ENCODE results near the gene CD109.
"Not testable (repeated sequence)": the region's sequence is repeated elsewhere in the genome, so short reads cannot be mapped to it uniquely, and the experiment has no call there.

Gene CD109

DNA sequence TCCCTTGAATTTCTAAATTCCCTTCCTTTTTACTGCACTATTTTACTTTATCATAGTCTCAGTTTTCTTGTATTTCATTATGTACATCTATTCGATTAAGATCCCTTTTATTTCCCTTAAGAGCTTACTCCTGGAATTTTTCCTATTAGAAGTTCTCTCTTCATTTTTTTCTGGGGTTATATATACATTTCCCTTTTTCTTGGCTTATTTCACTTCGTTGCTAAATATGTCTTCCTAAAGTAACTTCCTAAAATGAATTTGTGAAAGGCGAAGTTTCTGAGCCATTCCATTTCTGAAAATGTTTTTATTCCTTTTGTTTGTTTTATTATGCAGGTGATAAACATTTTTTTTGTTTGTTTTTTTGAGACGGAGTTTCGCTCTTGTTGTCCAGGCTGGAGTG, 5.9 kb upstream of the CD109 start:
- no peak for DNase-seq

GRCh38 chr6:73691512-73691911, 4.5 kb upstream of the CD109 start:
- DNase-seq: no peak

GRCh38 chr6:73694711-73695411, 1.1 kb upstream of the CD109 start:
- DNase-seq: no peak

DNA sequence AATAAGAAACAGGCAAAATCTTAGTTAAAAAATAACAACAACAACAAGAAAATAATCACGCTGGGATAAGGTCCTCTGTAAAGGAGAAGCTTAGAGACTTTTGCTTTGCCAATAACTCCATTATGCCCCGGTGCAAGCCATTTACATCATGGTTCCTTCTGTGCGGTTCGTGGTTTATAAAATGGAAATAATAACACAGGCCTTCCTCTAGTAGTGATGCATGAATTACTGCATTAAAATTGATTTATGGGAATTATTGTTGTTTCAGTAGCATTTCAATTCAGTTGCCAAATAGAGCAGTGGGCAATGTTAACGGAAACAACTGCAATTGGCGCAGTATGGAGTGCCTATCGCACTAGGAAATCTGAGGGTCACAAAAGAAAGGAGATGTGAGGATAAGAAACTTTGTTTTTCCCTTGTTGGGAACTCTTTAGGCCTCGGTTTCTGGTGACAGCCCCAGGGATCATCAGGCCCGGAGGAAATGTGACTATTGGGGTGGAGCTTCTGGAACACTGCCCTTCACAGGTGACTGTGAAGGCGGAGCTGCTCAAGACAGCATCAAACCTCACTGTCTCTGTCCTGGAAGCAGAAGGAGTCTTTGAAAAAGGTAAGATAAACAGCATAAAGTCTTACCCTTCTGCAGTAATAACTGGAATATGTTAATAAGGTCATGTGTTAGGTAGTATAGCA, 1.1 kb downstream of the CD109 start:
- DNase-seq: no peak

- DNase-seq: no peak
These were observed 3.9 kb downstream of the CD109 start for GRCh38 chr6:73699676-73700459.

GRCh38 chr6:73702444-73702843, 6.4 kb downstream of the CD109 start:
- no peak for DNase-seq

DNA sequence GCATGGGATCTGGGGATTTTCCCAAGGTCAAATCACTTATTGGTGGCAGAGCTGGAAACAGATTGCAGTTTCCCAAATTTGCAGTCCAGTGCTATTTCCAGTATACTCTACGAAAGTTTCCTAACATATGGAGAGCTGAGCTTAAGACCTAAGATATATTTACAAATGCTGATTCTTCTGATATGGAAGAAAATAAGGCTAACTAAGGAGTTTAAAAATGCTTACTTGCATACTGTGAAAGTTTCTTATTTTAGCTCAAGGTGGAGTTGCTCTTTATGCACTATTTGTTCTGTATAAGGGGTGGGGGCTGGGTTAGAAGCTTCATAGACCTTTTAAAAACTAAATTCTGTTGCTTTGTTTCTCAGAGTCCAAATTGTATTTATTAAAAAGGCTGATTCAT, 7.5 kb downstream of the CD109 start:
- DNase-seq: no peak

DNA sequence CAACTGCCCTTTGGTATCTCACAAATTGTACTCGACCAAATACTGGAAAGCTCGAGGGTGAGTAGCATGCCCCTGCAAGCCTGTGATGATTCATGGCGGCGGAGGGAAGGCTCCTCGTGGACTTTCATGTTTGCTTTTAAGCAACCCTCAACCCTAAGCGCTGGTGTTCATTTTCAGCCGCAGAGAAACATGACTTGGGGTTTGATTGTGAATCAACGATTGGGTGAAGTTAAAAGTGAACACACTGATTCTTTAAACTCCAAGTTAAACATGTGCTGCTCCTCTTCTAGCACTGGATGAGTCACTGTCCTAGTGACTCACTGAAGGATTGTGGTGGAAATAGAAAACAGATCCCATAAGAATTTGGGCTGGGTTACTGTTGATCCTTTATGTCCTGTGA, 8.3 kb downstream of the CD109 start:
- DNase-seq: no peak

GRCh38 chr6:73704798-73705197, 8.8 kb downstream of the CD109 start:
- no peak for DNase-seq

- no peak for DNase-seq
These were observed 11.0 kb downstream of the CD109 start for GRCh38 chr6:73706971-73707370.

DNA sequence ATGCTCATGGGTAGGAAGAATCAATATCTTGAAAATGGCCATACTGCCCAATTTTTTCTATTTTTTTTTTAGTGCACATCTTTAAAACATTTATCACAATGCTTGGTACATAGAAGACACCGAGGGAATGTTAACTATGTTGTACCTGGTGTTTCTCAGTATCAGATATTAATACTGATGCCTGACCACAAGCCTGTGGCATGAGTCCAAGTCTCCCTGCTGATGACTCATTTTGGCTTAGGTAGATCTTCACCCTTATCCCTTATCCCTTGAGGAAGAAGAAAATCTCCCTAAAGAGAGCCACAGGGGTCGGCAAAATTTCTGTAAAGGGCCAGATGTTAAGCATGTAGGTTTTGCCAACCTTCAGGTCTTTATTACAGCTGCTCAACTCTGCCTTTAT, 14.5 kb downstream of the CD109 start:
- DNase-seq: no peak

GRCh38 chr6:73710948-73711347, 14.9 kb downstream of the CD109 start:
- no peak for DNase-seq

- no peak for DNase-seq
These were observed 16.7 kb downstream of the CD109 start for GRCh38 chr6:73712535-73713173.

DNA sequence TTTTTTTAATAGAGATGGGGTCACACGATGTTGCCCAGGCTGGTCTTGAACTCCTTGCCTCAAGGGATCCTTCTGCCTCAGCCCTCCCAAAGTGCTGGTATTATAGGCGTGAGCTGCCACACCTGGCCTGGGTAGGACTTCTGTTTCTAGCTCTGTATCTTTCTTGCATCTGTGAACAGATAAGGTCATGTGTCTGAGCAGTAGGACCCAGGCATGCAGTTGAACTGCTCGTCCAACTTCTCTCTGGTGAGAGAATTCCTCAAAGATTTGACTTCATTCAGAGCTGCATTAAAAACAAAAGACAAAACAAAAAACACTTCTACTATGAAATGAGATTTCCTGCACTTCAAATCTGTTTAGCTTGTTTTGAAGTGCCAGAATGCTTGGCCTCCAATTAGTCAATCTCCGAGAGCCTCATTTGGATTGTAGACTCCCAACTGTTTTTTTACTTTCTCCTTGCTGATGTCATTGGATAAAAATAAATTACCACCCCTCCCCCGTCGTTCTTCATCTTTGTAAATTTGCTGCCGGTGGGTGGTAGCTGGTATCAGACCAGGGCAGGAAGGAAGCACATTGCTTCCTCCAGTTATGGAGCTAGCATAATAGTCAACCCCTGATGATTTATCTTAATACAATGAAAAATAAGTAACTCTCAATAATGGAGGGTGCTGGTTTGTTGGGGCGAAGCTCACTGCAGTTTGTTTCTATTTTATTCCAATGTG, 17.6 kb downstream of the CD109 start:
- DNase-seq: no peak

DNA sequence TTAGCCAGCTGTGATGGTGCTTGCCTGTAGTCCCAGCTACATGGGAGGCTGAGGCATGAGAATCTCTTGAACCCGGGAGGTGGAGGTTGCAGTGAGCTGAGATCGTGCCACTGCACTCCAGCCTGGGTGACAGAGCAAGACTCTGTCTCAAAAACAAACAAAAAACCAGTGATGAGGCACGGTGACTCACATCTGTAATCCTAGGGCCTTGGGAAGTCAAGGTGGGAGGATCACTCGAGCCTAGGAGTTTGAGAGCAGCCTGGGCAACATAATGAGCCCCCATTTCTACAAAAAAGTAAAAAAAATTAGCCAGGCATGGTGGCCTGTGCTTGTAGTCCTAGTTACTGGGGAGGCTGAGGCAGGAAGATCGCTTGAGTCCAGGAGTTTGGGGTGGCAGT, 19.1 kb downstream of the CD109 start:
- DNase-seq: not testable (repeated sequence)

- DNase-seq: no peak
These were observed 23.0 kb downstream of the CD109 start for GRCh38 chr6:73719046-73719445.

DNA sequence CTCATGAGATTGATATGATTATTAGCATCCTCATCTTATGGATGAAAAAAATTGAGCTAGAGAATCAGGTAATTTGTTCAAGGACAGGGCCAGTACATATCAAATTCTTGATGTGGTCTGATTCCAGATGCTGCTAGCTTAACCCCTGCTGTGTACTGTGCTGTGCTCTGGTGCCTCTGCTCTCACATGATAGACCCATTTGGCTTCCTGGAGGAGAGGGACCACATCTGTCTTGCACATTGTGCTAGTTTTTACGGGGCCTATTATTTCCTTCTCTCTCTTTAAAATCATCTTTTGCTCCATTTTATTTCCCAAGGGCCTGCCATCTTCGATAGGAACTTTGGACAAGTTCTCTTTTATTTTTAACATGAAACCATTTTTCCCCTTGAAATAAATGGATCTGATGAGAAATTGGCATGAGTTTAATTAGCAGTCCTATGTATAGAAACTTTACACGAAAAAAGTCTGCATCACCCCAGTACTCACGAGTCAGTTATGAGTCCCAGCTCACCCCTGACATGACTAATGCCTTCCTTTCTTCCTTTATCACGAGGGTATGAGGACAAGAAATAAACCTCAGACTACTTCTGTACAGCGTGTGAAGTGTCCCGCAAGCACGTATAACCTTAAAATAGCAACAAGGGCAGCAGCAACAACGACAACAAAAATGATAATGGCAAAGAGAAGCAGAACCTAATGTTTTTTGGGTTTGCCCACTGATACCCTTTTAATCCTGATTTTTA, 26.5 kb downstream of the CD109 start:
- DNase-seq: no peak

DNA sequence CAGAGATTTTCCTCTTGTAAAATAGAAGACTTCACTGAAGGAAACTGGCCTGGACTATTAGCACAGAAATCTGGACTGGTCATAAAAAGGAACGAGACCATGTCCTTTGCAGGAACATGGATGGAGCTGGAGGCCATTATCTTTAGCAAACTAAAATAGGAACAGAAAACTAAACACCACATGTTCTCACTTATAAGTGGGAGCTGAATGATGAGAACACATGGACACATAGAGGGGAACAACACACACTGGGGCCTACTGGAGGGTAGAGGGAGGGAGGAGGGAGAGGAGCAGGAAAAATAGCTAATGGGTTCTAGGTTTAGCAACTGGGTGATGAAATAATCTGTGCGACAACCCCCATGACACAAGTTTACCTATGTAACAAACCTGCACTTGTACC, 27.5 kb downstream of the CD109 start:
- not testable (repeated sequence) for DNase-seq

DNA sequence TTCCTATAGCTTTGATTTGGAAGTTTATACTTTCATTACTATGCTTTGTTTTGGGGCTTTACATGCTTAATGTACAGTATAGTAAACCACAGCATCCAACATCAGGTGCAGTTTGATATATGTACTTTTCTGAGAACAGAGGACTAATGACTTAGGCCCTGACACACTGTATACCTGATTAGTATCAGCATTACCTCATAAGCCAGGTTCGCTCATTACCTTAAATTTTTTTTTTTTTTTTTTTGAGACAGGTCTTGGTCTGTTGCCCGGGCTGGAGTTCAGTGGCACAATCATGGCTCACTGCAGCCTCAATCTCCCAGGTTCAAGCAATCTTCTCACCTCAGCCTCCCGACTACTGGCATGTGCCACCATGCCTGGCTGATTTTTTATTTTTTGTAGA, 28.4 kb downstream of the CD109 start:
- DNase-seq: no peak

- DNase-seq: peak; percentile 26
These were observed 29.2 kb downstream of the CD109 start for GRCh38 chr6:73725192-73725591.

DNA sequence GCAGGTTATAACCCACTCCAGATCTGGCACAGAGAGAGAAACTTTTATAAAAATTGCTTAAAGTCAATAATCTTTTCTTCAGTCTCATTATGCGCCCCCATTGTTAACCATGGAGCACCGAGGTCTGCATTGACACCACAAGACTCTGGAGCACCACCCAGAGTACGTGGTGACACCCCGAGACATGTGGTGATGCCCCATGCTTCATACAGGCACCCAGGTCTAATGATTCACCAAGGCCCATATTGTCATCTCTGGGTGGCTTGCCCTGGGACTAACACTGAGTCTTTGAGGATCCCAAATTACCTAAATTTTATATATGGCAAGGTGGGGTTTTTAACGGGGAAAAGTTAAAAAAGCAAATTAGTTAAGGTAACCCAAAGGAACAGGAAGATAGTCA, 31.1 kb downstream of the CD109 start:
- no peak for DNase-seq

Data from CD4-positive, alpha-beta T cell treated with Interleukin-17A for 1 hour (primary cell).